DMS114 treated with DMSO at 0.1 percent for 48 hours (cell line): ENCODE measurements around the gene MRAS.
"Not testable (repeated sequence)": the region's sequence is repeated elsewhere in the genome, so short reads cannot be mapped to it uniquely, and the experiment has no call there.

Source experiments
- DNase-seq: peaks from one replicate; lab custom pipeline; 2025; ENCODE audit not compliant: unreplicated experiment; lab: John Stamatoyannopoulos, UW

The MRAS gene

DNA sequence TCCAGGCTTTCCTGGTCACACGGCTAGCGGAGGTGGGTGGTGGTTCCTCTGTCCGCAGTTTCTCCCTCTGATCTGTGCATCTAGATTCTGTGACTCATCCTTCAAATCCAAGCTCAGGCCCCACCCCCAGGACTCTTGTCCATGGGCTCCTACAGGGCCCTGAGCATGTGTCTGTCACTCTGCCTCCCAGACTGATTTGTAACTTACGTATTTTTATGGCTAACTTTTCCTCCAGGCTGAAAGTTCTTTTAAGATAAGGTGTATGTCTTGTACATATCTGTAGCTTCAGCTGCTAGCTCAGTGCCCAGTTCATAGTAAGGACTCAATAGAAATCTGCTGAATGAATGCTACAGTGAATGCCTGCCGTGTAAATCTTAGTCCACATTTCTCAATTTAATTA is 94.1 kb downstream of the MRAS start:
- DNase-seq: no peak

DNA sequence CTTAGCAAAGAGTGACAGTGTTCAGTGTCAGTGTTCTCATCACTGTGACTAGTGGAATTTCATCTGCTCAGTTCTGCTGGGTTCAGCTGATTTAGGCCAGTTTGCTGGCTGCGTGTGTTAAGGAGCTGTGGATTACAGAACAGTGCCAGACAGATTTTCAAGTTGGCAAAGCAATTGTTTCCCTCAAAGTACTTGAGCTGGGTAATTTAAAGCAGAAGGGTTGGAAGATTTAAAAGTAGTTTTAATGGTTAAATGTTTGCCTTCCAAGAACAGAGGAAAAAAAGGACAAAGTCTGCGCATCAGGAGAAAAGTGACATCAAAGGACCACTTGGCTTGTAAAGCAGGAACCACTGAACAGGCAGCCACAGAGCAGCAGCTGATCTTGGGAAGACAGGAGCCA is 94.7 kb downstream of the MRAS start:
- DNase-seq: no peak

DNA sequence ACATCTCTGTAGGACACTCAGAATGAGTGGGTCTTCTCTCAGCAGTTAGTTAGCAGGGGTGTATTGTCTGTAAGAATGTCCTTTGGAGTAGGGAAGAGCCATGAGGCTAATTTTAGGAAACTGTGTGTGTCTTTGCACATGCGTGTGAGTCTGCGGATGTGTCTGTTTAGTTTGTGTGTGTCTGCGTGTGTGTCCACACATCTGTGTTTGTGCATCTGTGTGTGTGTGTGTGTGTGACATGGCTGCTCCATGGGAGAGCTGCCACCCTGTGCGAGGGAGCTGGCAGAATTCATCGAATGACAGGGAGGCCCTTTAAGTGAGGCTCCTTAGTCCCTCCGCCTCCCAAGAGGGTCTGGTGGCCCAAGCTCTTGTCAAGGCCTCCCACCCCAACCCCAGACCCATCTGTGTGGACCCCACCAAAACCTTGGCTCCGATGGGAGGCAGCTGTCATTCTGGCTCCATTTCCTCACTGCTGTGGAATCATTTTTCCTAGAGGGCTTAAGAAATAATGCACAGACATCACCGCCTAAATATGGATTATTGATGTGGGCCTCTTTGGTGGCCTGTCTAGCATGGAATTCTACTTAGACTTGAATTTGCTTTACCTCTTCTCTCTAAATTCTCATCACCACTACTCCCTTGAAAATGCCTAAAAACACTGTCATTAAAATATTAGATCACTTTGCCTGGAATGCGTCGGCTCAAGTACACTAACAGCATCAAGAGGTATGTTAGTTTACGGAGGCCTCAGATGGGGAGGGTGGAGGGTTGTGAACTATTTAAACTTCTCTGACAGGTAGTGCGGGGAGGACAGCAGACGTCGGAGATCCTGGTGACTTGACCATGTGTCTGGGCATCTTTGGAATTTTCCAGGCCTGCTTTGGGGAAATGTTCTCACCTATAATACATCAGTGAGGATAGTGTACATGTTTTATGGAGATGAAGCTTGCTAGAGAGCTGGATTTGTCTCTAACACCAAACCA is 95.4 kb downstream of the MRAS start:
- no peak for DNase-seq

DNA sequence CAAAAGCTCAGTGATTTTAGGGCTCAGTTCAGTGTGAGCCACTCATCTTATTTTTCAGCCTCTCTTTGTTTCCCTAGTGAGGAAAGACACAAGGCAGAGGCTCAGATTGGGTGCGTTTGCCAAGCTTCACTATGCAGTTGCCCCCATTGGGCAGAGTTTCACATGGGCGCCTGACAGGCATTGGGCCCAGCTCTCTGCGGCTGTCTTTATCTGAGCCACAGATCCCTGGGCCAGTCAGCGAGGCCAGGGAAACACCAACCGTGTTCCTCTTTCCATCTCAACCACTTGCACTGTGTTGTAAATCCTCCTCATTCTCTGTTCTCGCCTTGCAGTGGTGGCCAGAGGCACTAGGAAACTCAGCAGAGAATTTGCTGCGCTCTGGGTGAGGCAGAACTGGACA is 96.9 kb downstream of the MRAS start:
- no peak for DNase-seq

DNA sequence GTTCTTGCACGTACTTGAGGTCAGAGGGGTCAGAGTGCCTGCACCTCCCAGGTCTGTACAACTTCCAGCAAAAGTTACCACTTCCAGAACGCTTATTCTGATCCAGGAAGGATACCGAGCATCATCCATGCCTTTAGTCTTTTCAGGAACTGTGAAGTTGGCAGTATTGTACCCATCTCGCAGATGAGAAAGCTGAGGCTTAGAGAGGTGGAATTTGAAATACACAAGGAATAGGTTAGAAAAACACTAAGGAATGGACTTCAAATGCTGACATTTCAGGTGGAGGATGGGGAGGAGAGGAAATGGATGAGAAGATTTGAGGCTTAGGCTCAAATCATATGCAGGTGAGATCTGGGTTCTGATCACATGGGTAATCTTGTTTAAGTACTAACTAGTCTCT is 97.3 kb downstream of the MRAS start:
- no peak for DNase-seq

DNA sequence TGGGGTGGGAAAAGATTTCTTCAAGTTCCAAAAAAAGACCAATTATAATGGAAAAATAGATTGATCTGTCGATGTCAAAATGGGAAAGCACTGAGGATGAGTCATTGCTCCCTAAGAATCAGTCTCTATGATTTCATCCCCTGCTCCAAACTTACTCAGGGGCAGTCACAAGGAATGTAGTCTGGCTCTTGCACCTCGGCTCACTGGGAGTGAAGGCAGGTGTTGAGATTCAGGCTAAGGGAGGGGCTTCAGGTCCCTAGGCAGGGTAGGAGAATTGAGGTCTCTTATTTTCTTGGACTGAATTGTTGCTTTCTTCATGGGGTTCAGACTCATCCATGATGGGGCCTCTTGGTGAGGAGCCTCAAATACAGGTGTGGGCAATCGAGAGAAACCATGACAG is 100.3 kb downstream of the MRAS start:
- no peak for DNase-seq

DNA sequence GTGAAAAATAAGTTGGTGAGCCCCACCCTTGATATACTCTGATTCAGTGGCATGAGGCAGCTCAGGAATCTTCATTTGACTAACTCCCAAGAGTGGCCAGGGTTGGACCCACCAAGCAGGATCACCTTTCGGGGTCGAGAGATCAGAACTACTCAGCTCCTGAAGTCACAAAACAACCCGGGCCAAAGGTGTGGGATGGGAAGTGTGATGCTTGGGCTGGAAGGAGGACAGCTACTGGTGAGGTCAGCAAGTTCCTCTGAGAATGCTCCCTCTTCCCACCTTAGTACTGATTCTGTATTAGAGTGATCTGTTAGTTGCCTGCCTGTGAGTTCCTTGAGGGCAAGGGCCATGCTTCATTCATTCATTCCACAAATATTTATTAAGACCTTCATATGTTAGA is 101.1 kb downstream of the MRAS start:
- no peak for DNase-seq

DNA sequence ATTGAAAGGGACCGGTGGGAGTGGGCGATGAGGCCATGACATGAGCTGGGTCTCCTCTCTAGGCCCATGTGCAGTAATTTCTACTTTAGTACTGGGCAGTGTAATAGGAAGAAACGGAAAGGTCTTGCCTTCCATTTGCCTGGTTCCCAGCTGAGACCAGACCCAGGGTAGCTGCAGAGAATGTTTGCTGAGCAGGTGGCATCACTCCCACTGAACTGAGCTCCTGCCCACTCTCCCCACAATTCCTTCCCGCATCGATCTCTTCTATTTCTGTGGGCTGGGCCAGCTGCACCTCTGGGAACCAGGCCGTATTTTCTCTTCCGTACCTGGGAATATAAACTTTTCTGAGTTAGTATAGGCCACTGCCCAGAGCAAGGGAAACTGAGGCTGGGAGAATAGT is 101.8 kb downstream of the MRAS start:
- DNase-seq: no peak

DNA sequence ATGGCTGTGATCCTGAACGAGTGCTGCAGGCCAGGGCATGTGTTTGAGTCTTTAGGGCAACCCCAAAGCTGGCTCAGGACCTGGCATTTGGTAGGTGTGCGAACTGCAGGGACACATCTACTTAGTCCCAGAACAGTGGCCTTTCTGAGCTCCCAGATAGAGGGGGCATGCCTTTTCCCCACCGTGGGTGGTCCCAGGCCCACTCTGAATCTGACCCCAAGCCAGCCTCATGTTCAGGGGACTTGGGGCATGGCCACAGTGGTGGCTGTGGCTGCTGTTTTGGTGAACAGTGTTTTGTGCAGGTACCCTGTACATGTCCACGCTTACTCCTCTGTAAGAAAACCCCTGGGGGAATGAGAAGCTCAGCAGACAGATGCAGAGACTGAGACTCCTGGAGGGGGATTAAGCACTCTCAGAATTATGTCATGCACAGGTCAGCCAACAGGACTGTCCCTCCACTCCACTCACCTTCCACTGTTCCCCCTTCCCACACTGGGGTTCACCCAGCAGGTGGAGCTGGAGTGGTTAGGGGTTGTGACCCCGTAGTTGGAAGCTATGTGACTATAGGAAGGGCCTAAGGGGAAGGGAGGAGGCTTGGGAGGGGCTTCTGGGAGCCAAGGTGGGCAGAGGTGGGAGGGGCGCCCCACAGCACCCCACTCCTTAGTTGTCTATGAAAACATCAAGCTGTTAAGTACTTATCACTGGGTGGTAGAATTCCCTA is 102.5 kb downstream of the MRAS start:
- DNase-seq: no peak

DNA sequence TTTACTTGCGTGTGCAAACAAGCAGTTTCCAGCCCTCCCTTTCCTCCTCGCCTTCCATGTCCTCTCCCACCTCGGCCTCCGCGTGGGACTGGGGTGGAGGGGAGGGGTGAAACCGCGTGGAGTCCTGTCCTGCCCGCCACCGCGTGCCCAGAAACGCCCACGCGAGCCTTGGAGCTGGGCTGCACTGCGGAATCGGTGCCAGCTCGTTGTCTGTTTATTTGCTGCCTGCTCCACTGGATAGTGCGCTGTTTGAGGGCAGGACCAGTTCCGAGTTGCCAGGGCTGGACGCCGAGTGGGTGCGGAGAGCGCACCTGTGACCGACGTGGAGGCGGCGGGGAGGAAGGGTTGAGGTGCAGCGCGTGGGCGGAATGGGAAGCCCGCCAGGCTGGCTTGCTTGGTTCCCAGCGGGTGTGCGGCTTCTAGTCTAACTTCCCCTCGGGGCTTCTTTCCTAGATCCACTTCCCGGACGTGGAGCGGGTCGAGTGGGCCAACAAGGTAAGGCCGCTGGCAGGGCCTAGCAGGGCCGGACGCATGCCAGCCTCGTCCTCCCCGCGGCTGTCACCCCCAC is 103.3 kb downstream of the MRAS start:
- no peak for DNase-seq

DNA sequence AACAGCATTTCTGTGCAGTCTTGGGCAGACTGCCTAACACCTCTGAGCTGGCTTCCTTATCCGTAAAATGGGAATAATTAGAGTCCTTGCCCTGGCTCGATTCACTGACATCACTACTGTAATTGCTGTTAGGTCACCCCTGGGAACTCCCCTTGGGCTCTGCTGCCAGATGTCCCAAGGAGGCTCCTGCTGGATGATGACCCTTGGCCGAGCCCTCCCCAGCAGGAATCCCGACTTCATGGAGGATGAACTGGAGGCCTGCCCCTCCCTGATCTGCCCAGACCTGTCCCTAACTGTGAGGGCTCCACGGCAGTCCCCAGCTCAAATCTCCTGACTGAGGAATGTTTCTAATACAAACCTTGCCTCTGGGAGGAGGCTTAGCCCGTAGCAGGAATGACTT is 104.1 kb downstream of the MRAS start:
- no peak for DNase-seq

DNA sequence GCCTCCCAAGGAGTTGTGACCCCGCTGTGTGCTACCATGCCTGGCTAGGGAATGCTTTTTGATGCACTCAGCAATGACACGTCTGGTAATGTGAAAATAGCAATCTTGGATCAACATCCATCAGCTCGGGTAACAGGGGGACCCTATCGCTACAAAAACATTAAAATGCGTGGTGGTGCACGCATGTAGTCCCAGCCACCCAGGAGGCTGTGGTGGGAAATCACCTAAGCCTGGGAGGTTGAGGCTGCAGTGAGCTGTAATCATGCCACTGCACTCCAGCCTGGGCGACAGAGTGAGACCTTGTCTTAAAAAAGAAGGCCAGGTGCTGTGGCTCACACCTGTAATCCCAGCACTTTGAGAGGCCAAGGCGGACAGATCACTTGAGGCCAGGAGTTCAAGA is 105.6 kb downstream of the MRAS start:
- not testable (repeated sequence) for DNase-seq
